Activated T-helper 1 cell treated with anti-CD3 and anti-CD28 coated beads, Interleukin-2, amount 50 U/mL, for 16 hours (primary cell): ENCODE results near the gene PLEK.
"Not testable (repeated sequence)": the region's sequence is repeated elsewhere in the genome, so short reads cannot be mapped to it uniquely, and the experiment has no call there.

Experiments used
- DNase-seq, 2 donors: peaks; one replicate each; pipeline ENCODE4 v3.0.0-alpha.2; 2020; ENCODE audit warnings: low read depth in 1 of 2, low spot score in 1 of 2

PLEK gene

DNA sequence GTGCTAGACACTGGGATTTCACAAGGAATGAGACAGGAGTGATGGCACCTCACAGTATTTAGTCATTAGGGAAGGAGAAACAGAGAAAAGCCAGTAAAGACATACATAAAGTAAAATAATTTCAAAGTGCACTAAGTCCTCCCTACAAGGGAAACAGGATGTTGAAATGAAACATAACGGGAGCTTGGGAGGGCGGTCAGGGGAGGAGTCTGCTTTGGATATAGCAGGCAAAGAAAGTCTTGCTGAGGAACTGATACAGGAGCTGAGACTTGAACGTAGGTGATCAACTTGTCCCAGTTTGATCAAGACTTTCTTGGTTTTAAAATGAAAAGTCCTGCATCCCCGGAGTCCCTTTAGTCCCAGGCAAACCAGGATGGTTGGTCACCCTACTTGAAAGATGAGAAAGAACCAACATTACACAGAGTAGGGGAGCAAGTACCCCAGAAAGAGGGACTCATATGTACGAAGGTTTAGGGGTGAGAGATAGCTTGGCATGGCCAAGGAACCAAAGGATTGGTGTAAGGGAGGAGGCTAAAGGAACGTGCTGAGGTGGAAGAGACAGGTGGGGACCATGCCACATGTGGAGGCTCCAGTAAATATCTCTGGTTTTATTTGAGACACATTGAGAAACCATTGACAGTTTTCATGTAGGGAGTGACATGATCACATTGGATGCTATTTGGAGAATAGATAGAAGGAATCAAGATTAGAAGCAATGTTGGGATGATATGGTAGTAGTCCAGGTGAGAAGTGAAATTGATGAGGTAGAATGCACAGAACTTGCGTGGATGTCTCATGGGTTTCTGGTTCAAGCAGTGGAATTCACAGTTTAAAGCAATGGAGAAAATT, 73.6 kb downstream of the PLEK start:
- no peak for DNase-seq

DNA sequence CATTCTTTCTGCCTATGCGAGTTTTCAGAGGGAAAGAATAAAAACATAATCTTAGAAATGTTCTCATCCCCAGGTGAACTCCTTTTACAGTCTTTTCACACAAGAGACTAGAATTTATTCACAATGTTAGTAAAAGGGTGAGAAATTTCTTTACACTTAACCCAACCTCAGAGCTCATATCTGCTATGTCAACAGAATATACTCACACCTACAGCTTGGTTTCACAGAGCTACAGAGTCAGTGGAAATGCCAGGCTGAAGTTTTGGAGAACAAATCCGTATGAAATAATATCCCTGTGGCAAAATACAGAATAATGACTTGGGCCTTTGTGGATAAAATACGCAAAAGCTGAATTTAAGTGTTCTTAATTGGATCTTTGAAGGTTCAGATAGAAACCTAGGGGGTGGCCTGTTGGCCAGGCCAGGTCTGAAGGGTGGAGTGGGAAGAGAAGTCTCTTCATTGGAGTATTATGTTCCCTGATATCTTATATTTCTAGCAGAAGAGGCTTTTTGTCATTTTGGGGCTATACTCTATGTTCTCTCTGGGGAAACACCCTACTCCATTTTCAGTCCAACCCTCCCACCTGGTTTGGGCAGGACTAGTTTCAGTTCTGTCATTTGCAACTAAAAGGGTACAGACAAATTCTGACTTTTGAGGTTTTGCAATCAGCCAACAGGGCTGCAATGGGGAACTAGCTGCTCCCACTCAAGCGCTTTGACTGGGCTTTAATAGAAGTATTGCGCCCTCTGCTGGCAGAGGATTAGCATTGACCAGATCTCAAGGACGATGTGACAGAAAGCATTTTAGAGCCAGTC, 76.3 kb downstream of the PLEK start:
- peak; percentile 52 to 72 for DNase-seq

DNA sequence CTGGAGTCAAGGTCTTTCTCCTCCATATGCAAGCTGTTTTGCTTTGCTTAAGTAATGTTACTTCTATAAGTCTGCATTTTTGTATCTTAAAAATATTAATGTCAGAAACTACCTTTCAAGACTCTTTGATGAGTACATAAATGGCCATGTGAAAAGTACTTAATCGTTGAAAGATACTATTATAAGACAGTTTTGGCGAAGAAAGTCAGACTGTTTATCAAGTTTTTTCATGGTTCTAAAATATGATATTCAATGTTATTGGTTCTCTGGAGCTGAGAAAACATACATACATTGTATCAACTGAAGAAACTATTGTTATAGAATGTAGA, 76.9 kb downstream of the PLEK start:
- no peak for DNase-seq

DNA sequence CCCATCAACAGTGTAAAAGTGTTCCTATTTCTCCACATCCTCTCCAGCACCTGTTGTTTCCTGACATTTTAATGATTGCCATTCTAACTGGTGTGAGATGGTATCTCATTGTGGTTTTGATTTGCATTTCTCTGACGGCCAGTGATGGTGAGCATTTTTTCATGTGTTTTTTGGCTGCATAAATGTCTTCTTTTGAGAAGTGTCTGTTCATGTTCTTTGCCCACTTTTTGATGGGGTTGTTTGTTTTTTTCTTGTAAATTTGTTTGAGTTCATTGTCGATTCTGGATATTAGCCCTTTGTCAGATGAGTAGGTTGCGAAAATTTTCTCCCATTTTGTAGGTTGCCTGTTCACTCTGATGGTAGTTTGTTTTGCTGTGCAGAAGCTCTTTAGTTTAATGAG, 81.3 kb downstream of the PLEK start:
- DNase-seq: not testable (repeated sequence)
